CD4-positive, alpha-beta T cell treated with Interleukin-2 at 100 ng/mL for 4 hours (primary cell): ENCODE data around the gene STK16.
"Not testable (repeated sequence)": the region's sequence is repeated elsewhere in the genome, so short reads cannot be mapped to it uniquely, and the experiment has no call there.

Experiments
- DNase-seq: peaks from one replicate; pipeline ENCODE4 v3.0.0-alpha.2; 2020; ENCODE audit warnings: low spot score

The STK16 gene

GRCh38 chr2:219245148-219245898, at the start of gene STK16, which contains the start of gene GLB1L:
Gene STK16, plus strand, starts transcription at chr2:219245479. Its CDS starts 521 bp downstream, at chr2:219246000.
Gene GLB1L, minus strand, starts transcription at chr2:219245444. Its CDS starts 1,871 bp downstream, at chr2:219243573.
- DNase-seq, result peak; percentile 87

GRCh38 chr2:219197388-219197787, 47.9 kb upstream of the STK16 start:
- DNase-seq, result no peak

GRCh38 chr2:219198974-219199373, 46.3 kb upstream of the STK16 start:
- DNase-seq, result no peak

- no peak for DNase-seq
Observed at GRCh38 chr2:219199470-219200211, 45.6 kb upstream of the STK16 start.

- peak; percentile 35 for DNase-seq
Observed at GRCh38 chr2:219200502-219201326, 44.6 kb upstream of the STK16 start.

GRCh38 chr2:219201331-219201730, 43.9 kb upstream of the STK16 start:
- not testable (repeated sequence) for DNase-seq

GRCh38 chr2:219204425-219205164, 40.7 kb upstream of the STK16 start:
- no peak for DNase-seq

- no peak for DNase-seq
Observed at GRCh38 chr2:219205165-219205538, 40.1 kb upstream of the STK16 start.

- no peak for DNase-seq
Observed at GRCh38 chr2:219205981-219206327, 39.3 kb upstream of the STK16 start.

GRCh38 chr2:219206328-219207133, 38.7 kb upstream of the STK16 start, which contains the start of gene ZFAND2B:
Gene ZFAND2B, plus strand, starts transcription at chr2:219206782. Its CDS starts 206 bp downstream, at chr2:219206988.
- DNase-seq, result peak; percentile 94

GRCh38 chr2:219207134-219207883, 38.0 kb upstream of the STK16 start:
- no peak for DNase-seq

GRCh38 chr2:219207884-219208740, 37.2 kb upstream of the STK16 start:
- DNase-seq, result no peak

GRCh38 chr2:219209236-219210195, 35.8 kb upstream of the STK16 start:
- DNase-seq, result no peak

GRCh38 chr2:219210196-219210885, 34.9 kb upstream of the STK16 start:
- no peak for DNase-seq

GRCh38 chr2:219210886-219211362, 34.4 kb upstream of the STK16 start:
- no peak for DNase-seq

GRCh38 chr2:219213026-219213415, 32.3 kb upstream of the STK16 start:
- DNase-seq, result no peak

GRCh38 chr2:219213486-219214071, 31.7 kb upstream of the STK16 start:
- DNase-seq, result no peak
